Measurements from ENCODE around the gene KCNJ10.

DNA sequence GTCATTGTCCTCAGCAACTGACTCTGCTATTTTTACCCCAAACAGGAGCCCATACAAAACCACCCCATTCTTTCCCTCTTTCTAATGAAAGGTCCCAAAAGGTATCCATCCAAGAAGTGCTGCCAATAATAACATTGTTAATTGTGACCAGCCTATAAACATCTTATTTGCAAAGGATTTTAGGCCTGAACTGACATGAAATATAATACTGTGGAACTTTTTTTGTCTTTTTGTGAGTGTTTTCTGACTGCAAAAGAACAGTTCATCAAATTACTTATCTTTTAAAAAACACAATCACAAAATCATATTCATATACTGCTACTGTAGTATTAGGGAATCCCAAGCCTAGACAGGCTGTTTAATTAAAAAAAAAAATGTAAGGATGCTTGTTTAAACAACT is 41.5 kb downstream of the KCNJ10 start:
- TF ChIP-seq RAD21 (IDR thresholded peaks at IDR 0.05; ENCODE audit: low read depth) (no peak), ZBTB7A (IDR thresholded peaks at IDR 0.05; ENCODE audit: low read depth) (no peak), YY1 (IDR thresholded peaks at IDR 0.05; ENCODE audit: low read depth) (no peak), CREB1 (IDR thresholded peaks at IDR 0.05; ENCODE audit: low read depth) (no peak), TAF1 (IDR thresholded peaks at IDR 0.05; ENCODE audit: low read depth) (no peak), TEAD4 (IDR thresholded peaks at IDR 0.05) (no peak), CEBPB (IDR thresholded peaks at IDR 0.05) (no peak), NFIC (IDR thresholded peaks at IDR 0.05) (no peak), EP300 (IDR thresholded peaks at IDR 0.05; ENCODE audit: borderline replicate concordance) (no peak), FOXM1 (IDR thresholded peaks at IDR 0.05; ENCODE audit: borderline replicate concordance, low read depth) (no peak), USF1 (IDR thresholded peaks at IDR 0.05) (no peak), TCF12 (IDR thresholded peaks at IDR 0.05; ENCODE audit: low read depth) (no peak)
- TF ChIP-seq, protein P1, sequence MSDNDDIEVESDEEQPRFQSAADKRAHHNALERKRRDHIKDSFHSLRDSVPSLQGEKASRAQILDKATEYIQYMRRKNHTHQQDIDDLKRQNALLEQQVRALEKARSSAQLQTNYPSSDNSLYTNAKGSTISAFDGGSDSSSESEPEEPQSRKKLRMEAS (IDR thresholded peaks at IDR 0.05): no peak
- TF ChIP-seq, protein P2, sequence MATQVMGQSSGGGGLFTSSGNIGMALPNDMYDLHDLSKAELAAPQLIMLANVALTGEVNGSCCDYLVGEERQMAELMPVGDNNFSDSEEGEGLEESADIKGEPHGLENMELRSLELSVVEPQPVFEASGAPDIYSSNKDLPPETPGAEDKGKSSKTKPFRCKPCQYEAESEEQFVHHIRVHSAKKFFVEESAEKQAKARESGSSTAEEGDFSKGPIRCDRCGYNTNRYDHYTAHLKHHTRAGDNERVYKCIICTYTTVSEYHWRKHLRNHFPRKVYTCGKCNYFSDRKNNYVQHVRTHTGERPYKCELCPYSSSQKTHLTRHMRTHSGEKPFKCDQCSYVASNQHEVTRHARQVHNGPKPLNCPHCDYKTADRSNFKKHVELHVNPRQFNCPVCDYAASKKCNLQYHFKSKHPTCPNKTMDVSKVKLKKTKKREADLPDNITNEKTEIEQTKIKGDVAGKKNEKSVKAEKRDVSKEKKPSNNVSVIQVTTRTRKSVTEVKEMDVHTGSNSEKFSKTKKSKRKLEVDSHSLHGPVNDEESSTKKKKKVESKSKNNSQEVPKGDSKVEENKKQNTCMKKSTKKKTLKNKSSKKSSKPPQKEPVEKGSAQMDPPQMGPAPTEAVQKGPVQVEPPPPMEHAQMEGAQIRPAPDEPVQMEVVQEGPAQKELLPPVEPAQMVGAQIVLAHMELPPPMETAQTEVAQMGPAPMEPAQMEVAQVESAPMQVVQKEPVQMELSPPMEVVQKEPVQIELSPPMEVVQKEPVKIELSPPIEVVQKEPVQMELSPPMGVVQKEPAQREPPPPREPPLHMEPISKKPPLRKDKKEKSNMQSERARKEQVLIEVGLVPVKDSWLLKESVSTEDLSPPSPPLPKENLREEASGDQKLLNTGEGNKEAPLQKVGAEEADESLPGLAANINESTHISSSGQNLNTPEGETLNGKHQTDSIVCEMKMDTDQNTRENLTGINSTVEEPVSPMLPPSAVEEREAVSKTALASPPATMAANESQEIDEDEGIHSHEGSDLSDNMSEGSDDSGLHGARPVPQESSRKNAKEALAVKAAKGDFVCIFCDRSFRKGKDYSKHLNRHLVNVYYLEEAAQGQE (IDR thresholded peaks at IDR 0.05; ENCODE audit: low read depth): no peak
